Activated naive CD8-positive, alpha-beta T cell treated with anti-CD3 and anti-CD28 coated beads for 36 hours (primary cell): ENCODE measurements around the gene TMEM120A. TPM values are rescaled to one million over a fixed set of nuclear protein-coding genes. Genes with fewer than 3 reads are reported as not detected.

Experiments used
- DNase-seq: peaks from one replicate; pipeline ENCODE4 v3.0.0; 2021
- H3K27ac Mint-ChIP-seq: one replicate; pipeline ENCODE4 v1.8.0; 2022; ENCODE audit warnings: mild to moderate bottlenecking, moderate library complexity, mixed read lengths
- H3K27me3 Mint-ChIP-seq: one replicate; pipeline ENCODE4 v1.8.0; 2022; ENCODE audit warnings: mild to moderate bottlenecking, mixed read lengths
- H3K36me3 Mint-ChIP-seq: one replicate; pipeline ENCODE4 v1.8.0; 2021; ENCODE audit warnings: mild to moderate bottlenecking, mixed read lengths
- H3K4me1 Mint-ChIP-seq: one replicate; pipeline ENCODE4 v1.8.0; 2021; ENCODE audit warnings: mixed read lengths
- H3K4me3 Mint-ChIP-seq: one replicate; pipeline ENCODE4 v1.8.0; 2022; ENCODE audit warnings: mild to moderate bottlenecking, moderate library complexity, mixed read lengths
- H3K9me3 Mint-ChIP-seq: one replicate; pipeline ENCODE4 v1.8.0; 2022; ENCODE audit warnings: mixed read lengths
- total RNA-seq, 2 experiments: library from RNA; stranded (reverse); gene quantifications; one replicate each; pipeline ENCODE4 v1.2.3, GENCODE V29; 2021

Gene TMEM120A
- total RNA-seq, 2 experiments from 2014 or later = 19.6 to 22.1 TPM

DNA sequence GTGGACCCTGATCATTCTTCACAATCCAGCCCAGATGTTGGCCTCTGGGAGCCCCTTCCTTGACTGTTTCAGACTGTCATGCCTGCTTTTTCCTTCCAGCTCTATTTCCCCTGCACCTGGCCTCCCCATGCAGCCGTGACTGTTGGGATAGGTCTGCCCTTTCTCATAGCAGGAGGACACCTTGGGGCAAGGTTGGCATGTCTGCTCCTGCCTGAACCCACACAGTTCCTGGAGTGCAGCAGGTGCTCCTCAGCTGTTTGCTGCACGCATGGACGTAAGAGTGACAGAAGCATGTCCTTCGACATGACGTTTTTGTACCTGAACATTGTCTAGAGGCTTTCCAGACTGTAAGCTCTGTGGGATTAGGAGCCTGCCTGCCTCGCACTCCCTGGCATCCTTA lies 55.5 kb downstream of the TMEM120A start:
- Mint-ChIP-seq H3K36me3 (peaks cover 3% of the 10 kb centered on the region), H3K4me3 (no peak overlapping the region), H3K27ac (no peak overlapping the region), H3K9me3 (no peaks in the 10 kb centered on the region), H3K27me3 (no peaks in the 10 kb centered on the region), H3K4me1 (no peaks in the 10 kb centered on the region)
- DNase-seq = no peak

- H3K4me3 Mint-ChIP-seq = no peak overlapping the region
- DNase-seq = no peak
- no peaks in the 10 kb centered on the region for H3K9me3 Mint-ChIP-seq
- H3K4me1 Mint-ChIP-seq = no peaks in the 10 kb centered on the region
- H3K36me3 Mint-ChIP-seq = peaks cover 5% of the 10 kb centered on the region
- no peak overlapping the region for H3K27ac Mint-ChIP-seq
- H3K27me3 Mint-ChIP-seq = no peaks in the 10 kb centered on the region
These were observed 56.2 kb downstream of the TMEM120A start for GRCh38 chr7:75937958-75938786.

Other genes starting within 250 kb of the TMEM120A start
- gene CCL26, start 222.4 kb downstream of the TMEM120A start, total RNA-seq = not detected
- not detected for gene CCL24, start 180.8 kb downstream of the TMEM120A start, total RNA-seq
- 10 to 100 TPM; 28.0 to 29.6 TPM for gene RHBDD2, start 115.6 kb downstream of the TMEM120A start, total RNA-seq
- 10 to 100 TPM; 35.4 to 41.3 TPM for gene POR, start 79.4 kb downstream of the TMEM120A start, total RNA-seq
- gene STYXL1, start 53.4 kb upstream of the TMEM120A start, total RNA-seq = 10 to 100 TPM; 28.2 to 30.4 TPM
- gene MDH2, start 53.5 kb upstream of the TMEM120A start, total RNA-seq = 100 to 1,000 TPM; 304 to 310 TPM
- not detected for gene SRRM3, start 207.3 kb upstream of the TMEM120A start, total RNA-seq